Measurements from ENCODE around the gene AADACL2.
"Not testable (repeated sequence)": the region's sequence is repeated elsewhere in the genome, so short reads cannot be mapped to it uniquely, and the experiment has no call there.

The AADACL2 gene

GRCh38 chr3:151765685-151766084 is 32.0 kb downstream of the AADACL2 start:
- DNase-seq (ENCODE audit: low read depth) = no peak

- DNase-seq (ENCODE audit: low read depth) = no peak
Observed at GRCh38 chr3:151766454-151766853, 32.7 kb downstream of the AADACL2 start.

- no peak for DNase-seq (ENCODE audit: low read depth)
Observed at GRCh38 chr3:151768393-151768930, 34.7 kb downstream of the AADACL2 start.

- no peak for DNase-seq (ENCODE audit: low read depth)
Observed at GRCh38 chr3:151769175-151769574, 35.4 kb downstream of the AADACL2 start.

- no peak for DNase-seq (ENCODE audit: low read depth)
Observed at GRCh38 chr3:151770956-151771355, 37.2 kb downstream of the AADACL2 start.

GRCh38 chr3:151772825-151773480 is 39.2 kb downstream of the AADACL2 start:
- DNase-seq (ENCODE audit: low read depth) = no peak

- DNase-seq (ENCODE audit: low read depth) = no peak
Observed at GRCh38 chr3:151774235-151774634, 40.5 kb downstream of the AADACL2 start.

GRCh38 chr3:151774910-151775309 is 41.2 kb downstream of the AADACL2 start:
- no peak for DNase-seq (ENCODE audit: low read depth)

- no peak for DNase-seq (ENCODE audit: low read depth)
Observed at GRCh38 chr3:151775314-151776258, 41.9 kb downstream of the AADACL2 start.

- no peak for DNase-seq (ENCODE audit: low read depth)
Observed at GRCh38 chr3:151776259-151776740, 42.6 kb downstream of the AADACL2 start.

GRCh38 chr3:151777880-151778279 is 44.2 kb downstream of the AADACL2 start:
- no peak for DNase-seq (ENCODE audit: low read depth)

- DNase-seq (ENCODE audit: low read depth) = no peak
Observed at GRCh38 chr3:151787626-151788025, 53.9 kb downstream of the AADACL2 start.

GRCh38 chr3:151788401-151788800 is 54.7 kb downstream of the AADACL2 start:
- no peak for DNase-seq (ENCODE audit: low read depth)

- no peak for DNase-seq (ENCODE audit: low read depth)
Observed at GRCh38 chr3:151789853-151790463, 56.2 kb downstream of the AADACL2 start.

- DNase-seq (ENCODE audit: low read depth) = not testable (repeated sequence)
Observed at GRCh38 chr3:151790763-151791162, 57.0 kb downstream of the AADACL2 start.

GRCh38 chr3:151792411-151792810 is 58.7 kb downstream of the AADACL2 start:
- DNase-seq (ENCODE audit: low read depth) = no peak

GRCh38 chr3:151793636-151794035 is 59.9 kb downstream of the AADACL2 start:
- no peak for DNase-seq (ENCODE audit: low read depth)

GRCh38 chr3:151794080-151794479 is 60.4 kb downstream of the AADACL2 start:
- DNase-seq (ENCODE audit: low read depth) = no peak

GRCh38 chr3:151795276-151795675 is 61.5 kb downstream of the AADACL2 start:
- no peak for DNase-seq (ENCODE audit: low read depth)

- no peak for DNase-seq (ENCODE audit: low read depth)
Observed at GRCh38 chr3:151796105-151796680, 62.5 kb downstream of the AADACL2 start.

- no peak for DNase-seq (ENCODE audit: low read depth)
Observed at GRCh38 chr3:151798466-151798865, 64.7 kb downstream of the AADACL2 start.

GRCh38 chr3:151800431-151800830 is 66.7 kb downstream of the AADACL2 start:
- no peak for DNase-seq (ENCODE audit: low read depth)

Measured in stimulated activated CD8-positive, alpha-beta memory T cell treated with anti-CD3 and anti-CD28 coated beads, Interleukin-12 subunit alpha, Interleukin-12 subunit beta, amount 100 ng/mL, for 1 hour (primary cell).